ENCODE results near the gene ZNF362.

The ZNF362 gene

GRCh38 chr1:33275706-33276572 lies 19.6 kb downstream of the ZNF362 start:
- TF ChIP-seq, protein P1, sequence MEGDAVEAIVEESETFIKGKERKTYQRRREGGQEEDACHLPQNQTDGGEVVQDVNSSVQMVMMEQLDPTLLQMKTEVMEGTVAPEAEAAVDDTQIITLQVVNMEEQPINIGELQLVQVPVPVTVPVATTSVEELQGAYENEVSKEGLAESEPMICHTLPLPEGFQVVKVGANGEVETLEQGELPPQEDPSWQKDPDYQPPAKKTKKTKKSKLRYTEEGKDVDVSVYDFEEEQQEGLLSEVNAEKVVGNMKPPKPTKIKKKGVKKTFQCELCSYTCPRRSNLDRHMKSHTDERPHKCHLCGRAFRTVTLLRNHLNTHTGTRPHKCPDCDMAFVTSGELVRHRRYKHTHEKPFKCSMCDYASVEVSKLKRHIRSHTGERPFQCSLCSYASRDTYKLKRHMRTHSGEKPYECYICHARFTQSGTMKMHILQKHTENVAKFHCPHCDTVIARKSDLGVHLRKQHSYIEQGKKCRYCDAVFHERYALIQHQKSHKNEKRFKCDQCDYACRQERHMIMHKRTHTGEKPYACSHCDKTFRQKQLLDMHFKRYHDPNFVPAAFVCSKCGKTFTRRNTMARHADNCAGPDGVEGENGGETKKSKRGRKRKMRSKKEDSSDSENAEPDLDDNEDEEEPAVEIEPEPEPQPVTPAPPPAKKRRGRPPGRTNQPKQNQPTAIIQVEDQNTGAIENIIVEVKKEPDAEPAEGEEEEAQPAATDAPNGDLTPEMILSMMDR (IDR thresholded peaks at IDR 0.05; ENCODE audit: borderline replicate concordance, insufficient read depth, low read depth, low read length): no peak
- H3K4me3 ChIP-seq (ENCODE audit: low read depth, low read length): no peak overlapping the region

DNA sequence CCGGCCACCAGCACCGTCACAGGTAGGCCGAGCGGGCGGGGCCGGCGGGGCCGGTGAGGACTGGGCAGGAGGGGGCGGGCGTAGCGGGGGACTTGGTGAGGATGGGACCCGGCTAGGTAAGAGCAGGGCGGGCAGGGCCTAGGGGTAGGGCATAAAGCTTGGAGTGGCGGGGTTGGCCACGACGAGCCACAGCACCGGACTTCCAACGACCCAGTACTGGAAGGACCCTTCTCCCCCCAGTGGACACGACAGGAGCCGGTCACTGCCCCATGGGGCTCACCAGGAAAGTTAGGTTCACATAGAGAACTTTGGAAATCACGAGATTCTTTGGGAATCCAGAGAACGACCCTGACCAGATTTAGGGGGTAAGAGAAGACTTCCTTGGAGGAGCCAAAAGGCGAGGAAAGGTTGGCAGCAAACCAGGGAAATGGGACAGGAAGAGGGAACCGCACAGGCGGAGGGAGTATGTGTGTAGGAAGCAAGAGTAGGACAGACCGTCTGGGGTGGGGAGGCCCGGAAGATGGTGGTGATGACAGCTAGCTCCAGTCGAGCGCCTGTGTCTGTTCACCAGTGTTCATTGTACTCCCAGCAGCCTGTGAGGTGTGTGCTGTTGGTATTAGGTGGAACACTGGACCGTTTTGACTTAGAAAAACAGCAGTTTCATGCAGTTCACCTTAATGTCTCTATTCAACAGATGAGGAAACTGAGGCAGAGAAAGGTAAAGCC lies 20.4 kb downstream of the ZNF362 start:
- TF ChIP-seq, protein P1 (IDR thresholded peaks at IDR 0.05; ENCODE audit: borderline replicate concordance, insufficient read depth, low read depth, low read length): no peak
- H3K4me3 ChIP-seq (ENCODE audit: low read depth, low read length): no peak overlapping the region

GRCh38 chr1:33277488-33278084 lies 21.3 kb downstream of the ZNF362 start:
- no peak overlapping the region for H3K4me3 ChIP-seq (ENCODE audit: low read depth, low read length)
- TF ChIP-seq, protein P1 (IDR thresholded peaks at IDR 0.05; ENCODE audit: borderline replicate concordance, insufficient read depth, low read depth, low read length): no peak

DNA sequence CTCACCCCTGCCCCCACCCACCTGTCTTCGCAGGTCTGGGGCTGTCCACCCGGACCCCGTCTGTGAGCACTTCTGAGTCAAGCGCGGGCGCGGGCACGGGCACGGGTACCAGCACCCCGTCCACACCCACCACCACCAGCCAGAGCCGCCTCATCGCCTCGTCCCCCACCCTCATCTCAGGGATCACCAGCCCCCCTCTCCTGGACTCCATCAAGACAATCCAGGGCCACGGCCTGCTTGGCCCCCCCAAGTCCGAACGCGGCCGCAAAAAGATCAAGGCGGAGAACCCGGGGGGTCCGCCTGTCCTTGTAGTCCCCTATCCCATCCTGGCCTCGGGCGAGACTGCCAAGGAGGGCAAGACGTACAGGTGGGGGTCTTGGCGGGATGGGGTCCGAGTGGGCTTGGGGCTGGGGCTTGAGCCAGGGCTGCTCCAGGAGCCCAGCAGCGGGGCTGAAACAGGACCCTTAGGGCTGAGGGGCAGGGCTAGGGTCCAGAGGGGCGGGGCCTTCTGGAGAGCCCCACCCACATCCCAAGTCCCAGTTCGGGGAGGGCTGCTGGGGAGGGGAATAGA lies 23.9 kb downstream of the ZNF362 start:
- TF ChIP-seq, protein P1 (IDR thresholded peaks at IDR 0.05; ENCODE audit: borderline replicate concordance, insufficient read depth, low read depth, low read length): no peak
- H3K4me3 ChIP-seq (ENCODE audit: low read depth, low read length): no peak overlapping the region

GRCh38 chr1:33281554-33282303 lies 25.4 kb downstream of the ZNF362 start:
- TF ChIP-seq, protein P1 (IDR thresholded peaks at IDR 0.05; ENCODE audit: borderline replicate concordance, insufficient read depth, low read depth, low read length): no peak

DNA sequence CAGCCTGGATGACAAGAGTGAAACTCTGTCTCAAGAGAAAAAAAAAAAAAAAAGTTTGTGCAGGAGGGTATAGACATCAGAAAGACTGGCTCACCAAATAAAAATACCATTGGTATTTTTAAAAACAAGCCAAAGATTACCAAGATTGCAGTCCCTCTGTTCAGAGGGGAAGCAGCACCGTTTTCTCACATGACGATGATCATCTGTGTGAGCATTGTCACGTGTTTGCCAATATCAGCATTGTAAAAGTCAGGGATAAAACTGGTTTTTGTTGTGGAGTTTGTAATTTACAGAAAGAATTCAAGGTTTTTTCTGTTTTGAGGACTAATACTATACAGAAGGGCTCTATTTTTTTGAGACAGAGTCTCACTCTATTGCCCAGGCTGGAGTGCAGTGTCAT lies 26.5 kb downstream of the ZNF362 start:
- no peak overlapping the region for H3K4me3 ChIP-seq (ENCODE audit: low read depth, low read length)
- TF ChIP-seq, protein P1 (IDR thresholded peaks at IDR 0.05; ENCODE audit: borderline replicate concordance, insufficient read depth, low read depth, low read length): no peak

More at GRCh38 chr1:33281554-33282303, 25.4 kb downstream of the ZNF362 start:
- H3K4me3 ChIP-seq (ENCODE audit: low read depth, low read length): no peak overlapping the region

All from GM12875 (cell line).